NCI-H1694 treated with DMSO at 0.1 percent for 48 hours (cell line): ENCODE measurements around the gene CSF2.

ENCODE experiments used
- DNase-seq: peaks from one replicate; lab custom pipeline; 2025; lab: John Stamatoyannopoulos, UW

Gene CSF2

DNA sequence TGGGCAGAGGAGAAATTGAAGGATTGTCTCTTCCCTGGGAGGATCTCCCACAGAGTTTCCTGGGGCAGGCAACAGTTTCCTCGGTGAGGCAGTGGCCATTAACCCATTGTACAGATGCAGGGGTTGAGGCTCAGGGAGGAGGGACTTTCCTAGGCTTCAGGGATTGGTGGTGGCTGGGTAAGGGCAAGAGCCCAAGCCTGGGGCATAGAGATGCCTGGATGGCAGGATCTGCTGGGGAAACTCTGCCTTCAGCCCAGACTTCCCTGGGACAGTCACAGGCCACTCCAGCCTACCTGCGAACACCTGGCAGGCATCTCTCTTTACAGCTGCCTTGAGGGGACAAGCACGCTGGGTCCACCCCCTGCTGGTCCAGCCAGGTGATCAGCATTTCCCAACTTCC is 3.6 kb upstream of the CSF2 start:
- no peak for DNase-seq

DNA sequence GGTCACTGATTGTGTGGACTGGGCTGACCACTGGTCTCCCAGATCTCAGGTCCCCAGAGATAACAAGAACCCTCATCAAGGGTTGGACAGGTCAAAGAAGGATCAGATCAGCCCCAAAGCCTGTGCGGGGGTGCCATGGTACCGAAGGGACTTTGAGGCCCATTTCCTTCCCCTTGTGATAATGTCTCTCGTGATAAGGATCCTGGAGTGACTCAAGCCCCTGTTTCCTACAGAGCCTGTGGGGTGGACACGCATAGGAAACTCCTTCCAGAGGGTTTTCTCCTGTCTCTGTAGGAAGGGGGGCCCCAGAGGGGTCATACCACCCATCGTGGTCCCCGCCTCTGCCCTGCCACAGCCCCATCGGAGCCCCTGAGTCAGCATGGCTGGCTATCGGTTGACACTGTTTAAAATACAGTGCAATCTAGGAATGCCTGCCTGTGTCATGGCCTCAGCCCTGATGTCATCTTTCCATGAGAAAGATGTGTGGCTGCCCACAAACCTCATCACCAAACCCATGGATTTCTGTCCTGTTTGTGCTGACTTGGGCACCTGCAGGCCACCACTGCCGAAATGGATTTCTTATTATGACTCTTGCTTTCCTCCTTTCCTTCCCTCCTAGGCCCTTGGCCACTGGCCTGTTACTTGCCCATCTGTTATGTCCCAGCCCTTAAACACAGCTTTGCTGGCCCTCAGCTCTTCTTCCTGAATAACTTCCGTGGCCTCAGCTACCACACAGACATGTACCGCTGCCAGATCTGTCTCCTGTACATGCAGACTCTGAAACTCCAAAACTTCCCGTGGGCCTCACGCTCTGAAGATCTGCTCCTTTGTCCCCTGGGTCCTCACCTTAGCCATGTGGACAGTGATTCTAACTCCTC is 2.9 kb upstream of the CSF2 start:
- DNase-seq, result no peak

DNA sequence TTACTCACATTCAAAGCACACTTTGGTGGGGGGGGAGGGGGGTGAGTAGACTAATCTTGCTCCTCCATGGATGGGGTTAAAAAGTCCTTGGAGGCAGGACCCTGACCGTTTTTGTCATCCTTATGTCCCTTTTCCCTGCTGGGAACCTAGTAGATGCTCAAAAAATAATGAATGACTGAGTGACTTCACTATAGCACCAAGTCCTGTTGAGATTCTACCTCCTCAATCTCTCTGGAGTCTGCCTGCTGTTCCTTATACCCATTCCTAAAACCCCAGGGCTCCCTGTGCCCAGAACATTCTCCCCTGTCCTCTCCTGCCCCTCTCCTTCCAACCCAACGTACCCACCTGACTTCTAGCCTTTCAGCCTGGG is 2.3 kb upstream of the CSF2 start:
- DNase-seq, result no peak

DNA sequence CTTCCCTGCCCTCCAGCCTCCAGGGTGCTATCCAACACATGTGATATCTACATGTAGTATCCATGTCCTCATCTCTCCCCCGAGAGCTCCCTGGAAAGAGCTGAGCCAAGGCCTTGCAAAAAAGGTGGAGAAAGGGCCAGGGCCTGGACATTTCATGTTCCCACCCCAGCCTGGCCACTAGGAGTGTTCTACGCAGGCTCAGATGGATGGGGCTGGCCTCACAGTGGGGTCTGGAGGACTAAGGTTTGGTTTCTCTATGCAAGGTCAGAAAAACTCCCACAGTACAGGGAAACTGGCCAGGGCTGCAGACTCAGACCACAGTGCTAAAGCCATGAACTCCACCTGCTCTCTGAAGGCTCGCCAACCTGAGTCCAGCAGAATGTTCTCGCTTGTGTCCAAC is 1.5 kb upstream of the CSF2 start:
- no peak for DNase-seq

DNA sequence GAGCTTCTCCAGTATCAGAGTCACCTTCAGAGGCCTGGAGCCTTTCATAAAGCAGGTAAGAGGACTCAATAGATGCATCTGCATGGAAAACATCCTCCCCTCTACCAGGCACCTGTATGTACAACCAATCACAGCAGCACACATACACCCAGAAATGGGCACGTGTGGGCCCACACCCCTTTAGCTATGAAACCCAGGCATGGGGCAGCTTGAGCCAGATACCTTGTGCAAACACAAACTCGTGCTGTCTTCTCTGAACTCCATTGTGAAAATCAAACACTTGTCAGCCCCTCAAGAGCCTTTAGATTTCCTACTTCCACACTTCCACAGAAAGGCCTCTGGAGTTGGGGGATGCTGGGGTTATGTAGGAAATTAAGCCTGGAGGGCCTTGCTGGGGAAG is 1.1 kb upstream of the CSF2 start:
- DNase-seq, result no peak

DNA sequence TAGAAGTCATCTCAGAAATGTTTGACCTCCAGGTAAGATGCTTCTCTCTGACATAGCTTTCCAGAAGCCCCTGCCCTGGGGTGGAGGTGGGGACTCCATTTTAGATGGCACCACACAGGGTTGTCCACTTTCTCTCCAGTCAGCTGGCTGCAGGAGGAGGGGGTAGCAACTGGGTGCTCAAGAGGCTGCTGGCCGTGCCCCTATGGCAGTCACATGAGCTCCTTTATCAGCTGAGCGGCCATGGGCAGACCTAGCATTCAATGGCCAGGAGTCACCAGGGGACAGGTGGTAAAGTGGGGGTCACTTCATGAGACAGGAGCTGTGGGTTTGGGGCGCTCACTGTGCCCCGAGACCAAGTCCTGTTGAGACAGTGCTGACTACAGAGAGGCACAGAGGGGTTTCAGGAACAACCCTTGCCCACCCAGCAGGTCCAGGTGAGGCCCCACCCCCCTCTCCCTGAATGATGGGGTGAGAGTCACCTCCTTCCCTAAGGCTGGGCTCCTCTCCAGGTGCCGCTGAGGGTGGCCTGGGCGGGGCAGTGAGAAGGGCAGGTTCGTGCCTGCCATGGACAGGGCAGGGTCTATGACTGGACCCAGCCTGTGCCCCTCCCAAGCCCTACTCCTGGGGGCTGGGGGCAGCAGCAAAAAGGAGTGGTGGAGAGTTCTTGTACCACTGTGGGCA is 642 bp downstream of the CSF2 start:
- DNase-seq, result no peak

DNA sequence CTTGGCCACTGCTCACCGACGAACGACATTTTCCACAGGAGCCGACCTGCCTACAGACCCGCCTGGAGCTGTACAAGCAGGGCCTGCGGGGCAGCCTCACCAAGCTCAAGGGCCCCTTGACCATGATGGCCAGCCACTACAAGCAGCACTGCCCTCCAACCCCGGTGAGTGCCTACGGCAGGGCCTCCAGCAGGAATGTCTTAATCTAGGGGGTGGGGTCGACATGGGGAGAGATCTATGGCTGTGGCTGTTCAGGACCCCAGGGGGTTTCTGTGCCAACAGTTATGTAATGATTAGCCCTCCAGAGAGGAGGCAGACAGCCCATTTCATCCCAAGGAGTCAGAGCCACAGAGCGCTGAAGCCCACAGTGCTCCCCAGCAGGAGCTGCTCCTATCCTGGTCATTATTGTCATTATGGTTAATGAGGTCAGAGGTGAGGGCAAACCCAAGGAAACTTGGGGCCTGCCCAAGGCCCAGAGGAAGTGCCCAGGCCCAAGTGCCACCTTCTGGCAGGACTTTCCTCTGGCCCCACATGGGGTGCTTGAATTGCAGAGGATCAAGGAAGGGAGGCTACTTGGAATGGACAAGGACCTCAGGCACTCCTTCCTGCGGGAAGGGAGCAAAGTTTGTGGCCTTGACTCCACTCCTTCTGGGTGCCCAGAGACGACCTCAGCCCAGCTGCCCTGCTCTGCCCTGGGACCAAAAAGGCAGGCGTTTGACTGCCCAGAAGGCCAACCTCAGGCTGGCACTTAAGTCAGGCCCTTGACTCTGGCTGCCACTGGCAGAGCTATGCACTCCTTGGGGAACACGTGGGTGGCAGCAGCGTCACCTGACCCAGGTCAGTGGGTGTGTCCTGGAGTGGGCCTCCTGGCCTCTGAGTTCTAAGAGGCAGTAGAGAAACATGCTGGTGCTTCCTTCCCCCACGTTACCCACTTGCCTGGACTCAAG is 1.5 kb downstream of the CSF2 start:
- DNase-seq, result no peak

DNA sequence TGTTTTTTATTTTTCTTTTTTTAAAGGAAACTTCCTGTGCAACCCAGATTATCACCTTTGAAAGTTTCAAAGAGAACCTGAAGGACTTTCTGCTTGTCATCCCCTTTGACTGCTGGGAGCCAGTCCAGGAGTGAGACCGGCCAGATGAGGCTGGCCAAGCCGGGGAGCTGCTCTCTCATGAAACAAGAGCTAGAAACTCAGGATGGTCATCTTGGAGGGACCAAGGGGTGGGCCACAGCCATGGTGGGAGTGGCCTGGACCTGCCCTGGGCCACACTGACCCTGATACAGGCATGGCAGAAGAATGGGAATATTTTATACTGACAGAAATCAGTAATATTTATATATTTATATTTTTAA is 2.1 kb downstream of the CSF2 start:
- no peak for DNase-seq

DNA sequence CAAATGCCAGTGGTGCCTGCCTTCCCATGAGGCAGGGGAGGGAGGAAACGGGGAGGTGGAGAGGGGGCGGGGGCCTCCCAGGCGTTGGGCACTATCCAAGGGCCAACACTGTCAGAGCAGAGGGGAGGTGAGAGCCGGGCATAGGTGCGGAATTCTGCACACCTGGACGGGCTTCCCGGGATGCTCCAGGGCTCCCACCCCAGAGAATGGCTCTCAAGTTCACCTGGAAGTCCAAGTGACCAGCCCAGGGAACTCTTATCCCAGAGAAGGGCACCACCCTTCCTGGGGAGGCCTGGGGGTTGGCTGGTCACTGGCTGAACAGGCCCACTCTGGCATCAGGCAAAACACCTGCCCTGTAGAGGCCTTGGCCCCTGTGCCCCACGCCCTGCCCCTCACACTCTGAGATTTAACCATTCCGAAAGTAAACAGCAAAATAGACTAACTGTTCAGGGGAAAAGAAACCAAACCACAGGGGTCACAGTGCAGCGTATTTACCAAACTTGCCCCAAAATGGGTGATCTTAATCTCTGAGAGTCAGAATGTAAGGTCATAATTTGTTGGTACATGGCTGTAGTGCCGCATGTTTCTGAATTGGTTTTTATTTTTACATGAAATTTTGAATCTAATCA is 2.7 kb downstream of the CSF2 start:
- DNase-seq, result no peak

DNA sequence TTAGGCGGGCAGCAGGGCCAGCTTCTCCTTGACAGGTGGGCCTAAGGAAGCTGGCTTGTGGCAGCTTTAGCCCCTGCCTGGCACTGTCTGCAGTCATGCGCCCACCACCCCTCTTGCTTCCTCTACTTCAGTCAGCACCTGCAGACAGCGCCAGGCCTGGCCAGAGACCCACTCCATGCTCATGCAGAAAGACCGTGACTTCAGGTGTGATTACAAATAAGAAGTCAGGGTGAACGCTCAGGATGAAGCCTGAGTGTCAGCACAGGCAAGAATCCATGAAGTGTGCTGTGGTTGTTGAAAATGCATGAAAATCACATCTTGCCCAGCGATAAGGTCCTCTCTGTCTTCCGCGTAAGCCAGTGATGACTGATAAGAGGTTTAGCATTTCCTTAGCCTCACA is 3.4 kb downstream of the CSF2 start:
- no peak for DNase-seq

DNA sequence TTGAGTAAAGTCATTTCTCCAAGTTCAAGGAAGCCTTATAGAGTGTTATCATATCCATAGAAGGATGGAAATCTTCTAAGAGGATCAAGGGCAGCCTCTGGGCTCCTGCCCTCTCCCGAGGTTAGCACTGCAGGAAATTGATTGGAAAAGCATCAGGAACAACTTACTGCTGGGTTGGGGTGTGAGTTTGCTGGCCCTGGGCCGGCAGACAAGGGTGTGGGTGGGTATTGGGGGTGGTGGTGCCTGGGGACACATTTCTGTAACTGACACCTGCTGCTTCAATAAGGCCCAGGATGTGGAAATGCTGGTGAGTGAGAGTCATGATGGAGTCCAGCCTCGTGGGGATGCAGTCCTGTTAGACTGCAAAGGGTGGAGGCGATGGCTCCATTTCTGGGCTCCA is 5.5 kb downstream of the CSF2 start:
- DNase-seq, result no peak

DNA sequence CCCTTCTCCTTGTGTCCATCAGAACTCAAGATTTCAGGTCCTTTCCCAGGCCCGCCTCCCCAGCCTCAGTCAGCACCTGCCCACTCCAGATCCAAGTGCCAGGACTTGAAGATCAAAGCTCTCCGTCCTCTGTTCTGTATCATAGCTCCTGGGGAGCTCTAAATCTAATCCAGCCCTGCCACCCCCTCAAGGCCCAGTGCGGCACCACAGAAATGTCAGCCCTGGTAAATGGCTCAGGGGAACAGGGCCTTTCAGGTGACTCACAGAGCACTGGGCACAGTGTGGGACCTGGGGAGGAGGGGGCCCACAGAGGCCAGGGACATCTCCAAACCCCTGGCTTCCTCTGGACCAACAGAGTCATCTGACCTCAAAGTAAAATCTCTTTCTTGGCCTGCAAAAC is 6.0 kb downstream of the CSF2 start:
- no peak for DNase-seq

DNA sequence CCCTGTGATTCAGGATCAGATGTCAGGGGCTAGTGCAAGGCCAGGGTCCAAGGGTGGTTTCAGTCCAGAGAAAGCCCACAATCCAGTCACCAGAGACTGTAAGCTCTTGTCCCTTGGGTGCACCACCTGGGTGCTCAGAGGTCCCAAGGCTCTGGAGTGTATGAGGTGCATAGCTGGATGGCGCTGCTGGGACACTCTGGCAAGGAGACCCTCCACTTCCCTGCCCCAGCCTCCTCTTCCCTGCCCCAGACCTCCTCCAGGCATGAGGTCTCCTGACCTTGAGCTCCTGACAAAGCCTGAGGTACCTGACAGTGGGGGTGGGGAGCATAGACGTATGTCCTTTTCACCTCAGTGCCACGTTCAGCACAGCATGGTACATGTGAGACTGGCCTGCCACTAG is 7.0 kb downstream of the CSF2 start:
- DNase-seq, result no peak

DNA sequence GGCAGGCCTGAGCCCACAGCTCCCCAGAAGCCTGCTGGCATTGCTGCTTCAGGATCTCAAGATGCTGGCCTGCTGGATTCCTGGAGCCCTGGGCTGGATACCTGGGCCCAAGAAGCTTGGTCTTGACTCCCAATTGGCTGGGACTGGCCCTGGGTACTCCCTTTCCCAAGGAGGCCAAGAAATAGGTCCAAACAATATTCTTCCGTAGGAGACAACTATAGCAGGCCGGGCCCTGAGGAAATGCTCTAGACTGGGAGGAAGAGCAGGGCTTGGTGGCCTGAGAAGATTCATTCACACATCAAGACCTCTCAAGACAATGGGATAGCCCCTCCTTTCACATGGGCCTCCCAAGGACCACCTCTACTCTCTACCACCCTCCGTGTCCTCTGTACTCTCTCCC is 7.9 kb downstream of the CSF2 start:
- DNase-seq, result no peak

DNA sequence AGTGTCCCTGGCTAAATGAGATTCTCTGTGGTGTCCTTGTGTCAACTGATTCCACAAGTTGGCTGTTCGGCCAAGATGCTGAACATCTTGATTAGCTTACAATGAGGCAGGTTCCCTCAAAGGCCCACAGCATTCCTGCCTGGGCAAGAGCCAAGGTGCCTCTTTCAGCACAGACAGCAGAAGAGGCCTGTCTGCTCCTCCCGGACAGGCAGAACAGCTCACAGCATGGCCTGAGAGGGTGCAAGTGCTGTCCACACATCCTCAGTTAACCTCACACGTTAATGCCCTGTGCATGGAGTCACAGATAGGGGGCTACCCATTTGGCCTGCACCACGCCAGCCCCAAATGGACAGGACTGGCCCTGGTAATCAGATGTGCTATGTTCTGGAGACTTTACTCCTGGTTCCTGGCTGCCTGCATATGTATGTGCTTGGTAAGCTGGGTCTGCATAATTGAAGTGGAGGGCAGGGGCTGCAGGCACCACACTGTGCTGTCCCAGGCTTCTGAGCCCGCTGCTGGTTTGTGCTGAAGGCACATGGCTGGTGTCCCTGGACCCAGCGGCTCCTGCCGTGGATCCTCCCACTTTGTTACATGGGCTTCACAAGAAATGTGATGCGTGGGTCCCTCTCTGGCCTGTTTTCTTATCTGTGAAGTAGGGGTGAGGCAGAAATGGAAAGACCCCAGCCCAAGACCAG is 8.9 kb downstream of the CSF2 start:
- no peak for DNase-seq

DNA sequence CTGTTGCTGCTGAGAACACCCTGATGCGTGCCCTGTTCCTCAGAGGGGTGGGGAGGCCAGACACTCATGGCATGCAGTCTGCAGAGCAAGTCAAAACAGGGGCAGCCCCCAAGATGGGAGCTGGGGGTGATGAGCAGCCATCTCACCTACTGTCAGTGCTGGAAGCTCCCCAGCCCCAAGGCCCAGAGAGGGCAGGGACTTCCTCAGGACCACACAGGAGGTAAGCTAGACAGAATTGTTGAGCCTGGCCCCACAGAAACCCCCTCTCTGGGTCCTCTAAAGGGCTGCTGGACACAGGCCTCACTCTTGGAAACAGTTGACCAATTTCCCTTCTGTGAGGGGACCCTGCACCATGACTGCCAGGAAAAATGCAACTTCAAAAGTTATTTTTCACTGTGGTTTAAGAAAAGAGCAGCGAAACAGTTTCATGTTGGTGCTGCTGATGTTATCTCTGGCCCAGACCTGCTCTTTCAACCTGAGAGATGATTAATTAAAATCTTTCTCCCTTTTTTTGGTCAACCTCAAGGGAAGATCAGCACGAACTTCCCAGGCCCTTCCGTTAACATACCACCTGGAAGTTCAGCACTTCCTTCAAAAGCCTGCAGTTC is 9.6 kb downstream of the CSF2 start:
- no peak for DNase-seq

DNA sequence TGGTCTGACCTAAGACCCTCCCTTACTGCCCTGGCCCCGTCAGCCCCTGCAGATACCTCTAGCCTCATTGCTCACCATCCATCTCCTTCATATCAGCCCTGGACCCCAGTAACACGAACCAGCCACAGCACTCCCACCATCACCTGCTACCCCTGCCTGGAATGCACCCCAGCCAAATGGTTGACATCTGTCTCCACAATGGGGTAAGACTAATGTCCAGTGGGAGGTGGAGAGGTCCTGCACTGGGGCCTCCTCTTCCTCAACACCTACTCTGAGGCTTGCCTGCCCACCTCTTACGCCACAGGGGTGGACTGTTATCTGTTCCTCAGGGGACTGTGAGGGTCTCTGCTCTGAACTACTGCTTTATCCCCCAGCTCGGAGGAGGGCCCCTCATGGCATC is 12.1 kb downstream of the CSF2 start:
- DNase-seq, result no peak

DNA sequence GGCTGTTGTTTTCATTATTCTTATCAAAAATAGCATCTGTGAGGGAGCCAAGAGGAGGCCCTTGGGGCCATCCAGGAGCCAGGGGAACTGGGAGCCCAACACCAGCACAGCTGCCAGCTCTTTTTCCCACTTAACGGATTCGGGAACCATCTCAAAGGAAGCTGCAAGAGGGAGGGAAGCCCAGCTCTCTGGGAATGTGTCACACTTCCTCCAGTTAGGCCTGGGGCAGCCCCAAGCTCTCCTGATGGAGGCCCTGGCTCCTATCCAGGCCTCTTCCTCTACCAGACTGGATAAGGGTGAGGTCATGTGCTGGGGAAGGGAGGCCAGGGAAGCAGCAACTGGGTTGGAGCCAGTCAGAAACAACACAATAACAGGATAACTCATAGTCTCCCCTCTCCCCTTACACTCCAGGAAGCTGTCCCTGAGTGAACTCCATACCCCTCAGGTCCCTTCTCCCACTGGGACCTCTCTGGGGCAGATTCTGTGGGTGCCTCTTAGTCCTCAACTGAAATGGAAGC is 12.7 kb downstream of the CSF2 start:
- peak; percentile 75 for DNase-seq

DNA sequence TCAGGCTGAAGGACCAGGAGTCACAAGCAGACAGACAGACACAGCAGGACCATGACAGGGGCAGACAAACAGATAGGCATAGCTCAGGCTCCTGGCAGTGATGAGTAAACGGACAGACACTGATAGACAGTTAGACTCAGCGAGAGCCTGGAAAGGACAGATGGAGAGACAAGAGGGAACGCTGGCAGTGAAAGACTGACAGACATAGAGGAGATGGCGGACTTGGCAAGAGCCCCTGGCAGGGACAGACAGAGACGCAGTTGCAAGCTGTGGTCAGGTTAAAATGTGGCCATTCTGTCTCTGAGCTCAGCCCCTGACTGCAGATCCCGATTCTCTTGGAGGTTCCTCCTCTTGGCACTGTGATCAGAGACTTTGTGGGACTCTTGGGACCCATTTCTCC is 13.6 kb downstream of the CSF2 start:
- peak; percentile 37 for DNase-seq

DNA sequence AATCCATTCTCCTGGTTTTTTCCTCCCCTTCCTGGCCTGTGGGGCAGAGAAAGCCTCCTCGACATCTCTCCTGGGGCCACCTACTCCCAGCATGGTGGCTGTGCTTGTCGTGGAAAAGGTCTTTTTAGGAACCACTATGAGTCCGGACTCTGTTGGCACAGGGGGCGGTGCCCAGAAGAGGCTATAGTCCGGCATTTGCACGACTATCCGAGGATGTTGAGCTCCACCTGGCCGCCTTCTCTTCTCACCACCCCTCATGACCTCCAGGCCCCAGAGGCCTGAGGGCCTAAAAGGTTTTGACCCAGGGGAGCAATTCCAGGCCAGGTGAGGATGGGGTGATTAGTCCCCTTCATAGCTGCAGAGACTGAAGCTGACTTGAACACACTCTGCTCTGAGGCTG is 14.1 kb downstream of the CSF2 start:
- no peak for DNase-seq

DNA sequence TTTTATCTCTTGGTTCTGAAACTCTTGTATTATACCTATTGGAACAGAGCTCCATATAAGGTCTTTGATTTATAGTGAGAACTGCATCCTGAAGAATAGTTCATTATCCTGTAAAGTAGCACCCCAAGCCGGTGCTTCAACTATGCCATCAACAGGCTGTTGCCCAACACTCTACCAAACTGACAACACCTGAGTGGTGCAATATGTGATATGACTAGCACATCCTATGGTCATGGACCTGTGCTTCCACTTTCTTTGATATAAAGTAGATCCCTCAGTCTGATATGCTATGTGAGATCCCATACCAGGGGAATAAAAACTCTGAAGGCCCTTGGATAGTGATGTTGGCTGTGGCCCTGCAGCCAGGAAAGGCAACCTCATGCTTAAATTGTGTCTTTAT is 15.8 kb downstream of the CSF2 start:
- no peak for DNase-seq
